Measurements from ENCODE around the gene PDE7B. TPM values are rescaled to one million over a fixed set of nuclear protein-coding genes. Genes with fewer than 3 reads are reported as not detected.
A peak's percentile ranks its signal among the peaks of the same experiment; 100 is the strongest.

PDE7B gene
- total and polyA plus RNA-seq, 2 of the 4 experiments (the other 2 are of a cell fraction), result 7.8 to 12.4 TPM

- H4K20me1 ChIP-seq (ENCODE audit: insufficient read depth, low read length), result no peaks in the 10 kb centered on the region
- peak overlapping the region; percentile 42; the same call in 1 of the 2 replicates for H3K18ac ChIP-seq (ENCODE audit: low read depth, low read length)
- dilution Hi-C loops (cut with HindIII; ENCODE audit: low sequenced_read_pairs, unreplicated experiment), result no loop called here
- H3K56ac ChIP-seq (ENCODE audit: extremely low read depth, insufficient read depth, low read length), result no peak overlapping the region
- no peak overlapping the region; the same call in 1 of the 2 replicates for H4K91ac ChIP-seq (ENCODE audit: insufficient read depth, low read depth, low read length)
- no TSS peak for BruUV-seq (replicated peaks)
- peak overlapping the region; percentile 75 for H4K5ac ChIP-seq (ENCODE audit: low read depth, low read length)
- intact Hi-C loops (cut with micrococcal nuclease), result no loop called here
- peak overlapping the region; percentile 37; the same call in 1 of the 2 replicates for H3K14ac ChIP-seq (replicated peaks; ENCODE audit: low read depth, low read length)
- in situ Hi-C loops (cut with MboI; ENCODE audit: low sequenced_read_pairs), result no loop called here
- H3K4me1 ChIP-seq (ENCODE audit: control insufficient read depth, insufficient read depth, low read length), result peaks cover 26% of the 10 kb centered on the region
- DNase-seq (no peak), ATAC-seq (ENCODE audit: low read depth) (no peak)
- H2BK120ac ChIP-seq (ENCODE audit: low read depth, low read length), result peak overlapping the region; percentile 18; the same call in 1 of the 2 replicates
- peak overlapping the region; percentile 13; the same call in 1 of the 2 replicates for H3K4ac ChIP-seq (ENCODE audit: low read depth, low read length)
- peak overlapping the region; percentile 10 for H2BK5ac ChIP-seq (ENCODE audit: low read depth, low read length, poor library complexity, severe bottlenecking)
- no peaks in the 10 kb centered on the region for H3K9me3 ChIP-seq (ENCODE audit: control insufficient read depth, insufficient read depth, low read length)
- 68% methylated on average over 3 of the region's 7 CpGs; no CpG with 5 or more reads in 1 of the 2 experiments for WGBS, 2 experiments (ENCODE audit: extremely low coverage in 2 of 2, insufficient read length in 1 of 2)
- no peak overlapping the region; the same call in 1 of the 2 replicates for H2AK5ac ChIP-seq (ENCODE audit: low read depth, low read length)
- TF ChIP-seq CHD1 (IDR thresholded peaks at IDR 0.05; ENCODE audit: low read depth, low read length) (no peak), CEBPB (IDR thresholded peaks at IDR 0.05; ENCODE audit: low read depth, low read length) (no peak), FOS (IDR thresholded peaks at IDR 0.05; ENCODE audit: low read depth, low read length) (no peak), MXI1 (IDR thresholded peaks at IDR 0.05; ENCODE audit: borderline replicate concordance, low read depth, low read length) (no peak), RAD21 (IDR thresholded peaks at IDR 0.05; ENCODE audit: low read length) (no peak), NFE2L2 (IDR thresholded peaks at IDR 0.05; ENCODE audit: low read depth, low read length) (no peak), MAZ (IDR thresholded peaks at IDR 0.05; ENCODE audit: borderline replicate concordance, low read depth, low read length) (no peak), BHLHE40 (IDR thresholded peaks at IDR 0.05; ENCODE audit: low read depth, low read length) (no peak), RCOR1 (IDR thresholded peaks at IDR 0.05; ENCODE audit: insufficient replicate concordance, low read length) (no peak), USF2 (IDR thresholded peaks at IDR 0.05; ENCODE audit: low read depth, low read length) (no peak)
- peak overlapping the region; percentile 60; the same call in 1 of the 2 replicates for H2BK20ac ChIP-seq (ENCODE audit: low read depth, low read length)
- no peak overlapping the region for H3K4me2 ChIP-seq (ENCODE audit: low read depth, low read length)
- ChIA-PET CTCF (interaction anchor here (1.1 to 1.4 kb wide), 3 partner anchors 14 to 403 kb away, joined by 4 read pairs; no protein-coding TSS in a partner anchor), POLR2A (ENCODE audit: unreplicated experiment) (no interaction called here)
- H2BK15ac ChIP-seq (ENCODE audit: low read depth, low read length), result peak overlapping the region; percentile 28; the same call in 1 of the 3 replicates
- peak overlapping the region; percentile 24; the same call in 1 of the 2 replicates for H3K23ac ChIP-seq (ENCODE audit: low read depth, low read length)
- 0 out of 2 replicates have a peak overlapping the region, but pooled peaks have one; percentile 29 for H3K27ac ChIP-seq (ENCODE audit: insufficient read depth, low read length)
- H3K9ac ChIP-seq (ENCODE audit: low read depth, low read length), result 0 out of 2 replicates have a peak overlapping the region, but pooled peaks have one; percentile 22
- peak overlapping the region in 1 of 2 experiments; percentile 36; a peak in 1 of 4 replicates for H4K8ac ChIP-seq (ENCODE audit: low read depth in 2 of 2, low read length in 2 of 2)
- H2AFZ ChIP-seq (replicated peaks; ENCODE audit: low read length, poor library complexity), result no peak overlapping the region
- H3K9me1 ChIP-seq (ENCODE audit: insufficient read depth, low read length), result peaks cover 9% of the 10 kb centered on the region
- no peak overlapping the region for H2AK9ac ChIP-seq (replicated peaks; ENCODE audit: low read depth, low read length, poor library complexity)
- no peak overlapping the region for H3K4me3 ChIP-seq (ENCODE audit: insufficient read depth, low read depth, low read length)
- H3K36me3 ChIP-seq (ENCODE audit: control insufficient read depth, insufficient read depth, low read length), result no peaks in the 10 kb centered on the region; the same call in none of the 2 replicates
- no peaks in the 10 kb centered on the region for H3K27me3 ChIP-seq (ENCODE audit: control insufficient read depth, insufficient read depth, low read length)
- H3K79me1 ChIP-seq (ENCODE audit: low read depth in 1 of 2, low read length in 2 of 2), result peaks cover 33 to 51% of the 10 kb centered on the region in 2 experiments; a peak in 3 of 4 replicates
These were observed 87.7 kb downstream of the PDE7B start for GRCh38 chr6:135939208-135939591.
